ENCODE results near the gene GPR21. TPM values are rescaled to one million over a fixed set of nuclear protein-coding genes. Genes with fewer than 3 reads are reported as not detected.
A peak's percentile ranks its signal among the peaks of the same experiment; 100 is the strongest.

GPR21 gene
- total RNA-seq, 2 donors from 2014 or later: 1.6 TPM; not detected in 1

DNA sequence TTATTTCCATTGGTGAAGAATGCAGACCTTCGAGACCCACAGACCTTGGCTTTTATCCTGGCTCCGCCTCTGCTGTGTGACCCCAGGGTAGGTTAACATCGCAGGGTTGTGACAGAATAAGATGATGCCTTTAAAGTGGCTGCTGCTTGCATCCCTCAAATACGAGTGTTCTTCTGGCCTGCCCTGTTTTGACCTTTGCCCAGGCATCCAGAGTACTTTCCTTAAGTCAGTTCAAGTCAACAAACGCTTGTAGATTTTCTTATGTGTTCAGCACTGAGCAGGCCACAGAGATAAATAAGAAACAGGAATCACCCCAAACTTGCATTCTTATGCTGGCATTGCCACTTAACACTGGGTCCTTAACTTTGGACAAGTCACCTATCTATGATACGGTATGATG lies 50.2 kb downstream of the GPR21 start:
- Mint-ChIP-seq H3K36me3 (ENCODE audit: low read depth) (peaks cover 13% of the 10 kb centered on the region), H3K27ac (peak overlapping the region; percentile 47), H3K4me1 (peaks cover 6% of the 10 kb centered on the region), H3K4me3 (no peak overlapping the region), H3K27me3 (no peaks in the 10 kb centered on the region)
- DNase-seq (no peak), ATAC-seq (no peak)
- H3K9me3 ChIP-seq (ENCODE audit: control insufficient read depth, low read length, poor library complexity, severe bottlenecking): no peaks in the 10 kb centered on the region

DNA sequence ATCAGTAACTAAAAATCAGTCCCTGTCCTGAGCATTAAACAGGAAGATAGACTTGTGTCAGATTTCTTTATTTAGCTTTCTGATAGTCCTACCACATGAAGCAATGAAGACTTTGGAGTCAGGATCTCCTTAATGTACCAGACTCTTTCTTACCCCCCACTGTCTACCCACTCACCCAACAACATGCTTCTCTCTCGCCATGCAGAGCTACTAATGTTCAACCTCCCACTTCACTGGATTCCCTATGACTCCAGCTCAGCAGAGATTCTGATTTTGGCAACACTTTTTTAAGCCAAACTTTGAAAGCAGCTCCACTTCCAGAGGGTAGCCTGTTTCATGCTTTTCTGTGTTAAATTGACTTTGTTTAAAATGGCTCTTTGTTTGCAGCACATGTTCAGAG lies 50.8 kb downstream of the GPR21 start:
- no peak overlapping the region for H3K27ac Mint-ChIP-seq
- H3K4me3 Mint-ChIP-seq: no peak overlapping the region
- H3K27me3 Mint-ChIP-seq: no peaks in the 10 kb centered on the region
- no peaks in the 10 kb centered on the region for H3K9me3 ChIP-seq (ENCODE audit: control insufficient read depth, low read length, poor library complexity, severe bottlenecking)
- H3K4me1 Mint-ChIP-seq: peaks cover 10% of the 10 kb centered on the region
- H3K36me3 Mint-ChIP-seq (ENCODE audit: low read depth): peaks cover 13% of the 10 kb centered on the region
- ATAC-seq: no peak
- DNase-seq: no peak

Other genes with a start within 250 kb of the GPR21 start
- not detected for gene OR5C1, start 244.7 kb upstream of the GPR21 start, total RNA-seq
- gene OR1K1, start 233.5 kb upstream of the GPR21 start, total RNA-seq: not detected
- 10 to 100 TPM; 13.6 to 14.4 TPM for gene PDCL, start 205.1 kb upstream of the GPR21 start, total RNA-seq
- gene RC3H2, start 128.3 kb upstream of the GPR21 start, total RNA-seq: 10 to 100 TPM; 51.5 to 69.6 TPM
- gene ZBTB6, start 120.3 kb upstream of the GPR21 start, total RNA-seq: 1 to 10 TPM; 3.7 to 4.7 TPM
- 1 to 10 TPM; 6.9 to 7.2 TPM for gene ZBTB26, start 102.2 kb upstream of the GPR21 start, total RNA-seq
- 10 to 100 TPM; 33.8 to 36.7 TPM for gene RABGAP1, start 92.6 kb upstream of the GPR21 start, total RNA-seq
- 10 to 100 TPM; 11.1 to 15.4 TPM for gene STRBP, start 234.9 kb downstream of the GPR21 start, total RNA-seq